Iris pigment epithelial cell (primary cell): ENCODE data around the gene CSF2.
"Not testable (repeated sequence)": the region's sequence is repeated elsewhere in the genome, so short reads cannot be mapped to it uniquely, and the experiment has no call there.

Source experiments
- DNase-seq: peaks from one replicate; pipeline ENCODE4 v3.0.0-alpha.2; 2011; ENCODE audit warnings: low read depth

The CSF2 gene

GRCh38 chr5:132087176-132087575 is 13.6 kb downstream of the CSF2 start:
- DNase-seq = no peak

- DNase-seq = no peak
These were observed 14.1 kb downstream of the CSF2 start for GRCh38 chr5:132087661-132088060.

GRCh38 chr5:132089363-132089762 is 15.8 kb downstream of the CSF2 start:
- DNase-seq = no peak

DNA sequence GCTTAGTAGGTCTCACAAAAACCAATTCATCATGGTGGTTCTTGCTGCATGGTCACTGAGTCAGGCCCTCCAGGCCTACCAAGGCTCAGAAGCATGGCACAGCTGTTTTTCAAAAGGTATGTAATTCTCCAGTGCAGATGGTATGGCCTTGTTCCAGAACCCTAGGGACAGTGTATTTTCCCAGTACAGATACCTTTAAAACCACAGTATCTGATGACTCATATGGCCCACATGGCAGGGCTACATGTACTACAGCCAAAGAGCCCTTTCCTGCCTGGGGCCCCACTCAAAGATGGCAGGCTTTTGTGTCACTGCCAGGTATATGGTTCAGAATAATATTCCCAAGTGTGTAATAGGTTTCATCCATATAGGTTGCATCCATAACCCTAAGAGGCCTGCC is 16.5 kb downstream of the CSF2 start:
- DNase-seq = peak; percentile 80

GRCh38 chr5:132093271-132093670 is 19.7 kb downstream of the CSF2 start:
- DNase-seq = no peak

DNA sequence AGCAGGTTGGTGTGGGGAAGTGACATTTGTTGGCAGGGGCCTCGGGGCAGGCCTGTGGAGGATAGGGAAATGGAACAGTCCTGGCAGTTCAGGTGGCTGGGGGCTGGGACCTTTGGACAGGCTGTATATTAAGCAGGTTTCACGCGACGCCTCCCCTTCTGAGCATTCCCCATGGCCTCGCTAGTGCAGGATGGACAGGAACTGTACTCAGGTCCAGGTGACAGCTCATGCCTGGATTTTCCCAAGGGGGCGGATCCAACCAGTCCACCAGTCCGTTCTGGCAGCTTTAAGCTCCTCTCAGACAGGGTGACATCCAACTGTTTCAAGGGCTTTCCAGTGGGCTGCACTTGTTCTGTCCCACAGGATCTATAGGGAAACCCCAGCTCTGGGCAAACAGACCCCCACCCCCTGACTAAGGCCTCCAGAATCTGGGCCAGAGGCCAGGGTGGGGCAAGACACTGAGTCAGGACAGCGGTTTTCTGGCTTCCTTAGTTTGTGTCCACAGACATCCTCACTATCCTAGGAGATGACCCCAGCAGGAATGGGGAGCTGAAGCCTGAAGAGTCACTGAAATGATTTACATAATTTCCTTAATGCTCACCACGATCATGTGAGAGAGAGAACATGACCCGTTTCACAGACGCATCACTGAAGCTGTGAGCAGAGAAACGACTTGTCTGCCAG is 20.9 kb downstream of the CSF2 start:
- peak; percentile 95 for DNase-seq

GRCh38 chr5:132095077-132095410 is 21.5 kb downstream of the CSF2 start:
- DNase-seq = no peak

GRCh38 chr5:132095424-132095972 is 21.9 kb downstream of the CSF2 start:
- DNase-seq = peak; percentile 20

GRCh38 chr5:132096904-132097303 is 23.3 kb downstream of the CSF2 start:
- no peak for DNase-seq

DNA sequence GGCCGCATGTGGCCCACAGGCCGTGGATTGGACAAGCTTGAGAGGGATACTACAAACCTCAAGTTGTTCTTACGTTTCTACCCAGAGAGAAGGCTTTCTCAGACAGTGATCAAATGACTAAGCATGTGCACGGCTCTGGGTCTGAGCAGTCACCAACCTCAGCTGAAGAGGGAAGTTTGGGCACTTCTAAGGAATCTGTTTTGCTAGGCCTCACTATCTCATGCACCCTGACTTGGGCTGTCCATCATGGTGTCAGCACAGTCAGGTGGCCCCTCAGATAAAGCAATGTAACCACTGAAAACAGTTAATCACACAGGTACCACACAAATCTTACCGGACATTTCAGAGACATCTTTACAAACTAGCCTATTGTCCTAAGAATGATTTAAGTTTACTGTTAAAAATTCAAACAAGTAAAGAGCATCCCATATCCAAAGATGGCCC is 24.6 kb downstream of the CSF2 start:
- DNase-seq = peak; percentile 63

GRCh38 chr5:132098621-132099020 is 25.0 kb downstream of the CSF2 start:
- DNase-seq = no peak

GRCh38 chr5:132099076-132099748 is 25.6 kb downstream of the CSF2 start:
- DNase-seq = no peak

- DNase-seq = no peak
These were observed 26.3 kb downstream of the CSF2 start for GRCh38 chr5:132099905-132100304.

DNA sequence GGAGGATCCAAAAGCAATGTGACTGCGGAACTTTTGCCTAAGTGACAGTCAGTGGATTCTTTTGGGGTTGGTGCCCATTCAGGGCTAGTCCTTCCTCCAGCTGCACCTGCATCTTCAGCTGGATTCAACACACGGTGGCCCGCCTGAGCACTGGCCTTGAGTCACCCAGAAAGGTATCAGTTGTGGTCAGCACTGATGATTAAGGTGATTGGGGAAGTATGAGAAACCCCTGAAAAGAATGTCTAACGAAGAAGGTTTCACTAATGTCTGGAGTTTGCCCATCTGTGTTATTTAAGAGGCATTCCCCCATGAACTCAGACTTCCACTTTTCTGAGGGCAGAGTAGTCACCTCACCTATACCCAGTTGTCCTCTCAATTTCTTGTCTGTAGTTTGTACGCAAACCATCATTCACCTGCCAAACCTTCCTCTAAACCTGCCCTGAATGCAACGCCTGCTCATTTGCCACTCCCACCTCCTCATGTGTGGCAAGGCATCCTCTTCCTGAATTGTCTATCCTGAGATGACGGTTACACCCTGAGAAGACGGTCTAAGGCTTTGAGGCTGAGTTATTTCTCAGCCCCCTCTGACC is 27.2 kb downstream of the CSF2 start:
- DNase-seq = no peak

GRCh38 chr5:132101385-132101880 is 27.8 kb downstream of the CSF2 start:
- DNase-seq = no peak

DNA sequence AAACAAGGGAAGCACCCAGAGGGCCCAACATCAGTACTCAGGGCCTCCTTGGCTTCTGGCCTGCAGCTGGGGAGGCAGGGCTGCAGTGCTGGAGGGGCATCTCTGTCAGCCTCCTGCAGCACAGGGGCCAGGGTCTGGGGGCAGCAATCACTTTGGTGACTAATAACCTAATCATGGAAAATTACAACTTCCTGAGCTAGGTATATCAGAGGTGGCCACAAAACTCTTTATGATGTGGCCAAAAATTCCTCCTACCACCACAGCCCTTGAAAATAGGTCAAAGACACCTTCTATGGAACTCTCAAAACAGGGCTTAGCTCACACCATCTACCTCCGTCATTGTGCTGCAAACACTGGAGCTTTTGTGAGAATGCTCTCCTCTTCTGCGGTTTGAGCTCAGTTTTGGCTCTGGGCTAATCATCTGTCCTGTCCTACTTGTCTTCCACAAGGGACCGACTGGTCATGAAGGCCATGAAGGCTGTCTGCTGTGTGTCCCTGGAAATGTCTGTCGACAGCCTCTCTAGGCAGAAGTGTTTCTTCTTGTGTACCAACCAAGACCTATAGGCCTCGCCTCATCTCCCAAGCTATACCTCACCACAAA is 28.6 kb downstream of the CSF2 start:
- DNase-seq = no peak

- no peak for DNase-seq
These were observed 29.3 kb downstream of the CSF2 start for GRCh38 chr5:132102944-132103331.

- peak; percentile 92 for DNase-seq
These were observed 29.9 kb downstream of the CSF2 start for GRCh38 chr5:132103332-132103951.

DNA sequence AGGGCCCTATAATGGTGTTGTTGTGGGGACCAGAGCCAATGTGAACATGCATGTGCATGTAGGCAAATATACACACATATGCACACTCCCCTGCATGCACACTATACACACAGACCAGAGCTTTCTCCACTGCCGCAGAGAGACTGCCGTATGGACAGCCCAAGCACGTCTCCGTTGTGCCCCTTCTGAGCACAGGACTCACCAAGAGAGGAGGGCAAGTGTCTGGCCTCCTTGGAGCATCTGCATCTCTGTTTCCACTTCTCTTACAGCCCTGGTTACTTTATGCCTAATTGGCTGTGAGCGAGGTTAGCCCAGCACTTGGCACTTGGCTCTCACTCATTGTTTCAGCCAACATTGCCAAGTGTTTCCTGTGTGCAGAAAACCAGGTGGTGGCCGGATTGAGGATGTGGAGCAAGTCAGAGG is 30.4 kb downstream of the CSF2 start:
- no peak for DNase-seq

DNA sequence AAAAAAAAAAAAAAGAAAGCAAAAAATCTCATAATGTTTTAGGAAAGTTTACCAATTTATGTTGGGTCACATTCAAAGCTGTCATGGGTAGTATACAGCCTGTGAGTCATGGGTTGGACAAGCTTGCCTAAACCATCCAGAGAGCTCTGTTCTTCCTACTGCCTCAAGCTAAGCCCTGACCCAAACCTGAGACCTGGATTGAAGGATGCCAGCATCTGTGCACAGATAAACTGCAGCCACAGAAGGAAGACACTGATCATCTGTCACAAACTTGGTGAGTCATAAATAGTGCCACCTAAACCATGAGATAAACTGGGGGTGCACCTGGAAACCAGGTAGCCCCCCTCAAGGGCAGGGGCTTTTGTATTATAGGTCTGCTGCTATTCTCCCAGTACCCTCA is 31.0 kb downstream of the CSF2 start:
- no peak for DNase-seq

DNA sequence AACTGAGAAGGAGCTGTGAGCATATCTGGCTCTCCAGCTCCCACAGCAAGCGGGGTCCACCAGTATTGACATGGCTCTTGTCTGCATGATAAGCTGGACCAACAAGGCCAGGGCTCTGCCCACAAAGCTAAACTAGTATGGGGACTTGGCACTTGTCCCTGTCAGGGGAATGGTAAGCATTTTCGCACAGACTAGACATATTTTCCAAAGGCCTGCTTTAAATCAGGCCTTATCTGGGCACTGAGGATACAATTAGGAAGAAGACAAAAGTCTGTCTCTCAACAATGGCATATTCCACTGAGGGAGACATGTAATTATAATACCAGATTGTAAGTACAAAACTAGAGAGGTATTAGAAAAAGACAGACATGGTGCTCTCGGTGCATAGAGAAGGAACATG is 32.1 kb downstream of the CSF2 start:
- no peak for DNase-seq

DNA sequence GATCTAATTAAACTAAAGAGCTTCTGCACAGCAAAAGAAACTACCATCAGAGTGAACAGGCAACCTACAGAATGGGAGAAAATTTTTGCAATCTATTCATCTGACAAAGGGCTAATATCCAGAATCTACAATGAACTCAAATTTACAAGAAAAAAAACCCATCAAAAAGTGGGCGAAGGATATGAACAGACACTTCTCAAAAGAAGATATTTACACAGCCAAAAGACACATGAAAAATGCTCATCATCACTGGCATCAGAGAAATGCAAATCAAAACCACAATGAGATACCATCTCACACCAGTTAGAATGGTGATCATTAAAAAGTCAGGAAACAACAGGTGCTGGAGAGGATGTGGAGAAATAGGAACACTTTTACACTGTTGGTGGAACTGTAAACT is 34.9 kb downstream of the CSF2 start:
- not testable (repeated sequence) for DNase-seq
